Upper lobe of right lung (tissue), 1 donor: ENCODE data around the gene CDSN. TPM values are rescaled to one million over a fixed set of nuclear protein-coding genes. Genes with fewer than 3 reads are reported as not detected.

Experiments used
- ATAC-seq: fragments of 200-7000 bp; cut with Tn5 transposase; one replicate; pipeline ENCODE4 v1.9.1; 2020; ENCODE audit warnings: mild to moderate bottlenecking, moderate library complexity
- DNase-seq: peaks from one replicate; pipeline ENCODE4 v3.0.0-alpha.2; 2020
- H3K27ac ChIP-seq: fragments of 200-600 bp; one replicate; pipeline ENCODE4 v1.8.0; 2022
- H3K27me3 ChIP-seq: fragments of 200-600 bp; one replicate; pipeline ENCODE4 v1.8.0; 2022; ENCODE audit warnings: mild to moderate bottlenecking
- H3K36me3 ChIP-seq: fragments of 200-600 bp; one replicate; pipeline ENCODE4 v1.8.0; 2022
- H3K4me1 ChIP-seq: fragments of 200-600 bp; one replicate; pipeline ENCODE4 v1.8.0; 2022
- H3K4me3 ChIP-seq: fragments of 200-600 bp; one replicate; pipeline ENCODE4 v1.8.0; 2022; ENCODE audit warnings: mild to moderate bottlenecking
- H3K9me3 ChIP-seq: fragments of 200-600 bp; one replicate; pipeline ENCODE4 v1.8.0; 2022
- intact Hi-C: fragments of 100-400 bp; cut with DNase I; formaldehyde crosslinking; loops from one replicate; pipeline ENCODE4 v1.11.0; 2022
- total RNA-seq: library from RNA; stranded (reverse); fragmentation: NEBNext Ultra II Directional; extraction: Animal tissue kit (Norgen Biotek cat#: 25700); gene quantifications from one replicate; pipeline ENCODE4 v1.2.1, GENCODE V29; 2021
- TF ChIP-seq, protein P1 (sequence below): fragments of 200-600 bp; IDR thresholded peaks from one replicate; pipeline ENCODE4 v1.8.0; 2022; ENCODE audit warnings: antibody characterized with exemption
- donor health status: DM: no; HTN: yes; CAD: no; lungs with severe emphysema.

The CDSN gene
- total RNA-seq, 1 donor from 2014 or later = not detected

DNA sequence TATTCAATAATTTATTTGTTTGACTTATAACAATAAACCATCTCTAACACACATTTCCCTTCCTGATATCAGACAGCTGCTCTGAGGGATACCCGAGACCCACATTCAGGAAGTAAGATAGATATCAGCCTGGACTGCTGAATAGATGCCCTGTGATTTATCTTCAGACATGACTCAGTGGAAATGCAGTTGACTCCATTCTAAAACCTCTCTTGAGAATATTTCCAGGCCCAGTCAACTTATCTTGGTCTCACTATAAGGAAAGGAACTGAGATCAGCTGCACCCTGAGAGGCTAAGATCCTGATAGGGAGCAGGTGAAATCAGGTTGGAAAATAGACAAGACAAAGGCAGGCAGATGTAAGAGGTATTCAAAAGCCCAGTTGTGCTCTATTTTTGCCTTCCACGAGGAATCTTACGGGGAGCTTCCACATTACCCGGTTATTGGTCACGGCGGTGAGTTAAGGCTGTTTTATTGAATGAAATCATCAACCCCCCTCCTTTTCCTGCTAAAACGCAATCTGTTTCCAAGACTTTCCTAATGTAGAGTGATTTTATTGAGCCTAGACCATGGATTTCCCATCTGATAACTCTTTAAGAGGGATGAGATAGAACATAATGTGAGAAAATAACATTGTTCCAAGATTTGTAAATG is 33.3 kb downstream of the CDSN start:
- Histone ChIP-seq H3K9me3 (no peaks in the 10 kb centered on the region), H3K4me1 (peaks cover 10% of the 10 kb centered on the region), H3K27me3 (peaks cover 9% of the 10 kb centered on the region), H3K4me3 (no peak overlapping the region), H3K27ac (no peak overlapping the region), H3K36me3 (no peaks in the 10 kb centered on the region)
- intact Hi-C loops = loop anchor here (5.0 kb wide), 1 partner anchor 260 kb away; no protein-coding TSS in a partner anchor
- ATAC-seq (peak; percentile 51), DNase-seq (no peak)
- TF ChIP-seq, protein P1, sequence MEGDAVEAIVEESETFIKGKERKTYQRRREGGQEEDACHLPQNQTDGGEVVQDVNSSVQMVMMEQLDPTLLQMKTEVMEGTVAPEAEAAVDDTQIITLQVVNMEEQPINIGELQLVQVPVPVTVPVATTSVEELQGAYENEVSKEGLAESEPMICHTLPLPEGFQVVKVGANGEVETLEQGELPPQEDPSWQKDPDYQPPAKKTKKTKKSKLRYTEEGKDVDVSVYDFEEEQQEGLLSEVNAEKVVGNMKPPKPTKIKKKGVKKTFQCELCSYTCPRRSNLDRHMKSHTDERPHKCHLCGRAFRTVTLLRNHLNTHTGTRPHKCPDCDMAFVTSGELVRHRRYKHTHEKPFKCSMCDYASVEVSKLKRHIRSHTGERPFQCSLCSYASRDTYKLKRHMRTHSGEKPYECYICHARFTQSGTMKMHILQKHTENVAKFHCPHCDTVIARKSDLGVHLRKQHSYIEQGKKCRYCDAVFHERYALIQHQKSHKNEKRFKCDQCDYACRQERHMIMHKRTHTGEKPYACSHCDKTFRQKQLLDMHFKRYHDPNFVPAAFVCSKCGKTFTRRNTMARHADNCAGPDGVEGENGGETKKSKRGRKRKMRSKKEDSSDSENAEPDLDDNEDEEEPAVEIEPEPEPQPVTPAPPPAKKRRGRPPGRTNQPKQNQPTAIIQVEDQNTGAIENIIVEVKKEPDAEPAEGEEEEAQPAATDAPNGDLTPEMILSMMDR = no peak

DNA sequence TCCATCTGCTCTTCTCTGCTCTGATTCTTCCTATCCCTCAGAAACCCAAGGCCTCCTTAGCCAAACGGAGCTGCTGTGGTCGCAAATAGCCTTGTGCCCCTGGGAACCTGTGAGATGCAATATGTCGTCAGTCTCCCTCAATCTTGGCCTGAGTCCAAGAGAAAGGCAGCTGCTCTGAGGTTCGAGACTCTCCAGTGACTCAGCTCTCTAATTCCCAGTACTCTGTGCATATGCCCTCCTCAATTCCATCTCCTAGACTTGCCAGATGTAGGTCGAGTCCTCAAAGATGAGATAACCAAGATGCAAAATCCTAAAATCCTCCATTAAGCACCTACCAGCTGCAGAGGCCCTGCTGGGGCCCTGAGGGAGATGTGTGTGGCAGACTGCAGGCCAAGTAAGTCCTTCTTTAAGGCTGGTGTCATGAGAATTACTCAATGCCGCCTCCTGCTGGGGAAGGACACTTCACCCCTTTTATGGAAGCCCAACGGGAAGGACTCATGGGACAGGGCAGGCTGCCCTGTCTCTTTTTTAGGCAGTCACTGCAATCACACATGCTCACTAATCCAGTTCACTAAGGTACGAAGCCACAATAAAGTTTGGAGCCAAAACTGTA is 36.4 kb downstream of the CDSN start:
- no peak overlapping the region for H3K4me3 ChIP-seq
- H3K9me3 ChIP-seq = no peaks in the 10 kb centered on the region
- TF ChIP-seq, protein P1 = peak; percentile 45
- H3K36me3 ChIP-seq = no peaks in the 10 kb centered on the region
- peak; percentile 66 for ATAC-seq
- no peak for DNase-seq
- intact Hi-C loops = no loop called here
- peaks cover 9% of the 10 kb centered on the region for H3K27me3 ChIP-seq
- no peak overlapping the region for H3K27ac ChIP-seq
- H3K4me1 ChIP-seq = peaks cover 14% of the 10 kb centered on the region

DNA sequence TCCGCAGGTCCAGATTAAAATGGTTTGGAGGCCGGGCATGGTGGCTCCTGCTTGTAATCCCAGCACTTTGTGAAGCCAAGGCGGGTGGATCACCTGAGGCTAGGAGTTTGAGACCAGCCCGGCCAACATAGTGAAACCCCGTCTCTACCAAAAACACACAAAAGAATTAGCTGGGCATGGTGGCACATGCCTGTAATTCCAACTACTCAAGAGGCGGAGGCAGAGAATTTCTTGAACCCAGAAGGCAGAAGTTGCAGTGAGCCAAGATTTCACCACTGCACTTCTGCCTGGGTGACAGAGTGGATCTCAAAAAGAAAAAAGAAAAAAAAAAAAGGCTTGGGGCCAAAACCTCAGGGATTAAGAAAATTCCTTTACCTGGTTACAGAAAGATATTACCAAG is 38.4 kb downstream of the CDSN start:
- TF ChIP-seq, protein P1 = no peak
- ATAC-seq (no peak), DNase-seq (no peak)
- no peaks in the 10 kb centered on the region for H3K9me3 ChIP-seq
- peaks cover 7% of the 10 kb centered on the region for H3K4me1 ChIP-seq
- peaks cover 9% of the 10 kb centered on the region for H3K27me3 ChIP-seq
- no peak overlapping the region for H3K4me3 ChIP-seq
- no peak overlapping the region for H3K27ac ChIP-seq
- intact Hi-C loops = no loop called here
- H3K36me3 ChIP-seq = no peaks in the 10 kb centered on the region

DNA sequence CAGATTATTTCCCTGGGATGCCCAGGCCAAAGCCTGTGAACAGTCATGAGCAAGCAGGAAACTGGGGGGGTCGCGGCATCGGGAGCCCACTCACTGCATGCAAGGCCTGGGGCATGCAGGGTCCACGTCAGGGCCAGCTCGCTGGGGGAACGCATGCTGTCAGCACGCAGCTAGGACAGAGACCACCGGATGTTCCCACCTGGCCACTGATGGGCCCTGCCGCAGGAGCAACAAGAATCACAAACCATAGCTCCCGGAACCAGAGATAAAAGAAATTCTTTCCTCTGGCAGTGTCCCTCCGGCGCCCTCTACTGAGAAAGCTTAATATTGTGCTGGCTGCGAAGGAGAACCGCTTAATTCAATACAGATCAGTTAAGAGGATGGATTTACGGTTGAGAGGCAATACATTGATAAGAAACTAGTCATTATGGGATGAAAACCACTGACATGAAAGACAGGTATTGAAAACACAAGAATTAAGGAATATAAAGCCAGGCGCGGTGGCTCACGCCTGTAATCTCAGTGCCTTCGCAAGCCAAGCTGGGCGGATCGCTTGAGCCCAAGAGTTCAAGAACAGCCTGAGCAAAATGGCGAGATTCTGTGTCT is 40.5 kb downstream of the CDSN start:
- TF ChIP-seq, protein P1 = peak; percentile 85
- ATAC-seq (peak; percentile 89), DNase-seq (peak; percentile 66)
- Histone ChIP-seq H3K27me3 (no peaks in the 10 kb centered on the region), H3K36me3 (no peaks in the 10 kb centered on the region), H3K4me3 (peak overlapping the region; percentile 3), H3K27ac (no peak overlapping the region), H3K9me3 (no peaks in the 10 kb centered on the region), H3K4me1 (peaks cover 5% of the 10 kb centered on the region)
- intact Hi-C loops = loop anchor here (10.0 kb wide), 1 partner anchor 165 kb away; the partner anchor contains the start of gene VARS2

DNA sequence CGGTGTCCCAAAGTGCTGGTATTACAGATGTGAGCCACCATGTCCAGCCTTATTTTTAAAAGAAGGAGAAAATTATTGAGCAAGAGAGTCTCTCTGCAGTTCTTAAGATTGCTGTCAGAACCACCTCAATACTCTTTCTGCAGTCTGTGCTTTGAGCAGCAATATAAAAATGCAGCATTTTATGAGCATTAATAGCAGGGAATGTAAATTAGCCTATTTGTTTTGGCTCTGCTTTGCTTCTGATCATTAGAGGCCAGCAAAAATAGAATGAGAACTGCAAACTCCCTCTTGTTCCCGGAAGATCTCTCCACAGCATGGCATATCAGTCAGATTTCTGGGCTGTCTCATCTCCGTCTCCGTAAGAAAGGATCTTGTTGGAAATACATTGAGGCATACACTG is 43.6 kb downstream of the CDSN start:
- no peak overlapping the region for H3K4me3 ChIP-seq
- H3K27ac ChIP-seq = no peak overlapping the region
- intact Hi-C loops = loop anchor here (10.0 kb wide), 1 partner anchor 162 kb away; the partner anchor contains the start of gene VARS2
- H3K9me3 ChIP-seq = no peaks in the 10 kb centered on the region
- ATAC-seq (no peak), DNase-seq (no peak)
- no peaks in the 10 kb centered on the region for H3K27me3 ChIP-seq
- TF ChIP-seq, protein P1 = no peak
- no peaks in the 10 kb centered on the region for H3K36me3 ChIP-seq
- peaks cover 13% of the 10 kb centered on the region for H3K4me1 ChIP-seq
